NCI-H524 (cell line): Measurements from ENCODE around the gene KLHL40.
"Not testable (repeated sequence)": the region's sequence is repeated elsewhere in the genome, so short reads cannot be mapped to it uniquely, and the experiment has no call there.

Experiments
- DNase-seq, 2 experiments: peaks; one replicate each; lab custom pipeline; 2025; lab: John Stamatoyannopoulos, UW

Gene KLHL40

GRCh38 chr3:42704136-42704841 is 19.0 kb downstream of the KLHL40 start:
- DNase-seq, result no peak

GRCh38 chr3:42705058-42705767 is 19.9 kb downstream of the KLHL40 start:
- DNase-seq, result no peak

GRCh38 chr3:42705962-42706585 is 20.7 kb downstream of the KLHL40 start:
- DNase-seq, result no peak

GRCh38 chr3:42706721-42707619 is 21.6 kb downstream of the KLHL40 start:
- no peak for DNase-seq

GRCh38 chr3:42707620-42708355 is 22.5 kb downstream of the KLHL40 start:
- DNase-seq, result no peak

- DNase-seq, result no peak
These were observed 23.3 kb downstream of the KLHL40 start for GRCh38 chr3:42708611-42709151.

GRCh38 chr3:42709621-42710020 is 24.3 kb downstream of the KLHL40 start:
- DNase-seq, result no peak

- DNase-seq, result no peak
These were observed 25.1 kb downstream of the KLHL40 start for GRCh38 chr3:42710323-42711021.

GRCh38 chr3:42711491-42712343 is 26.4 kb downstream of the KLHL40 start:
- DNase-seq, result no peak

GRCh38 chr3:42712344-42712648 is 27.0 kb downstream of the KLHL40 start:
- no peak for DNase-seq

GRCh38 chr3:42712688-42713372 is 27.5 kb downstream of the KLHL40 start:
- no peak for DNase-seq

GRCh38 chr3:42713747-42714146 is 28.4 kb downstream of the KLHL40 start:
- no peak for DNase-seq

GRCh38 chr3:42714171-42714852 is 29.0 kb downstream of the KLHL40 start:
- DNase-seq, result no peak

GRCh38 chr3:42717306-42717705 is 32.0 kb downstream of the KLHL40 start:
- no peak for DNase-seq

GRCh38 chr3:42718338-42718737 is 33.0 kb downstream of the KLHL40 start:
- no peak for DNase-seq

GRCh38 chr3:42719002-42719401 is 33.7 kb downstream of the KLHL40 start:
- DNase-seq, result no peak

GRCh38 chr3:42720126-42720525 is 34.8 kb downstream of the KLHL40 start:
- DNase-seq, result no peak

GRCh38 chr3:42721690-42722089 is 36.4 kb downstream of the KLHL40 start:
- DNase-seq, result no peak

GRCh38 chr3:42722442-42722841 is 37.1 kb downstream of the KLHL40 start:
- not testable (repeated sequence) for DNase-seq
